DOHH2 (cell line): ENCODE measurements around the gene TTC7B.

Experiments
- H3F3A ChIP-seq: fragments of 200-600 bp; sonication (generic), shearing (Covaris generic); 2 replicates; pipeline ENCODE4 v1.6.0; 2016; ENCODE audit warnings: antibody characterized with exemption, mild to moderate bottlenecking; ENCODE audit not compliant: control insufficient read depth, insufficient read depth
- H3K27ac ChIP-seq: fragments of 200-600 bp; sonication (generic); 2 replicates; pipeline ENCODE4 v1.5.1; 2014; ENCODE audit warnings: low read depth, mild to moderate bottlenecking, low read length, moderate library complexity
- H3K27me3 ChIP-seq: fragments of 200-600 bp; sonication (generic); 2 replicates; pipeline ENCODE4 v1.6.1; 2014; ENCODE audit warnings: mild to moderate bottlenecking, low read length, mixed read lengths; ENCODE audit not compliant: control insufficient read depth
- H3K36me3 ChIP-seq: fragments of 200-600 bp; sonication (generic); 2 replicates; pipeline ENCODE4 v1.6.1; 2014; ENCODE audit warnings: mild to moderate bottlenecking, low read length, moderate library complexity, mixed read lengths; ENCODE audit not compliant: control insufficient read depth
- H3K4me1 ChIP-seq: fragments of 200-600 bp; sonication (generic); 2 replicates; pipeline ENCODE4 v1.6.1; 2014; ENCODE audit warnings: mild to moderate bottlenecking, low read length, mixed read lengths; ENCODE audit not compliant: control insufficient read depth
- H3K4me2 ChIP-seq: fragments of 200-600 bp; sonication (generic); 2 replicates; pipeline ENCODE4 v1.6.0; 2014; ENCODE audit warnings: mild to moderate bottlenecking, low read length, moderate library complexity
- H3K4me3 ChIP-seq: fragments of 200-600 bp; sonication (generic); 2 replicates; pipeline ENCODE4 v1.5.1; 2014; ENCODE audit warnings: mild to moderate bottlenecking, low read length, mixed read lengths
- H3K79me2 ChIP-seq: fragments of 200-600 bp; sonication (generic); 2 replicates; pipeline ENCODE4 v1.6.1; 2014; ENCODE audit warnings: mild to moderate bottlenecking, low read length, mixed read lengths; ENCODE audit not compliant: control insufficient read depth
- H3K9me2 ChIP-seq: fragments of 200-600 bp; sonication (generic); replicated peaks from 2 replicates; pipeline ENCODE4 v1.6.1; 2014; ENCODE audit warnings: mild to moderate bottlenecking, low read length, mixed read lengths; ENCODE audit not compliant: control insufficient read depth
- H3K9me3 ChIP-seq: fragments of 200-600 bp; sonication (generic); 2 replicates; pipeline ENCODE4 v1.6.1; 2014; ENCODE audit warnings: antibody characterized with exemption, low read length, mixed read lengths; ENCODE audit not compliant: control insufficient read depth, insufficient read depth
- H4K20me1 ChIP-seq: fragments of 200-600 bp; sonication (generic); 2 replicates; pipeline ENCODE4 v1.6.0; 2014; ENCODE audit warnings: low read depth, mild to moderate bottlenecking, antibody characterized with exemption, low read length, moderate library complexity; ENCODE audit not compliant: control insufficient read depth, insufficient read depth
- CTCF ChIP-seq: fragments of 200-600 bp; sonication (generic); IDR thresholded peaks from one replicate; pipeline ENCODE4 v1.5.1; 2014; ENCODE audit warnings: antibody characterized with exemption, mild to moderate bottlenecking, low read depth, low read length; ENCODE audit not compliant: poor library complexity, severe bottlenecking
- EZH2phosphoT487 ChIP-seq: fragments of 200-600 bp; sonication (generic); IDR thresholded peaks from 2 replicates; pipeline ENCODE4 v1.6.1; 2017; ENCODE audit warnings: borderline replicate concordance, mild to moderate bottlenecking, antibody characterized with exemption, low read length, moderate library complexity, mixed read lengths

The TTC7B gene

DNA sequence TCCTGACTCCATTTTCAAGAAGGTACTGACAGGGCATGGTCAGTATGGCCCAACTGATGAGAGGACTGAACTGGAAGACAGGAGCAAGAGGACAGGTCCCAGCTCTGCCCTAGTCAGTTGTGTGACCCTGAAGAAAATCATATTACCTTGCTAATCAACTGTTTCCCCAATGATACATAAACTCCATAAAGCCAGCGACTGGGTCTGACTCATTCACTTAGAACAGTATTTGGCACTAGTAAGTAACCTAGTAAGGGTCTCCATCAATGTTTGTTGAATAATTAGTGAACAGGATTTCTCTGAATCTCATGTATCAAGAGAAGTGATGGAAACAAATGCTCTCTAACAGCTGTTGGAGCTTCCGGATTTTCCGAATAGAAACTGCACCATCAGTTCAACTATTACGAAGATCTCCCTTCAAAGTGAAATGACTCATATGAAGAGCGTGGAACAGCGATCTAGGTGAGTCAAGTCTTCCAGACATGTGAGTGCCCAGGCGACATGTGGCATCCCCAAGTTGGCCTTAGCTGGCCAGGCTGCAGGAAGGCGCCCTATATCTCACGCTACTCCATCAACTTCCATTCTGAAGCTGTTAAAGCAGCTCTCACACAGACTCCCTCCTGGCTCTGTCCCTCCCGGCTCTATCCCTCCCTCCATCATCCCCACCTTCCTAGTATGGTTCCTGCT lies 94.5 kb downstream of the TTC7B start:
- Histone ChIP-seq H3K9me3 (no peaks in the 10 kb centered on the region), H3K4me3 (no peak overlapping the region), H3K4me2 (no peak overlapping the region), H3K79me2 (no peaks in the 10 kb centered on the region), H3K27ac (no peak overlapping the region), H4K20me1 (no peaks in the 10 kb centered on the region), H3K9me2 (no peaks in the 10 kb centered on the region), H3K4me1 (peaks cover 6% of the 10 kb centered on the region; the same call in 1 of the 2 replicates), H3K36me3 (no peaks in the 10 kb centered on the region), H3K27me3 (peaks cover 5% of the 10 kb centered on the region), H3F3A (no peaks in the 10 kb centered on the region)
- TF ChIP-seq EZH2phosphoT487, result no peak
- no peak for TF ChIP-seq CTCF

- Histone ChIP-seq H3K4me2 (no peak overlapping the region), H3F3A (no peaks in the 10 kb centered on the region), H3K9me3 (no peaks in the 10 kb centered on the region), H3K4me1 (peaks cover 6% of the 10 kb centered on the region; the same call in 1 of the 2 replicates), H3K4me3 (no peak overlapping the region), H3K9me2 (no peaks in the 10 kb centered on the region), H4K20me1 (no peaks in the 10 kb centered on the region), H3K27me3 (peaks cover 5% of the 10 kb centered on the region), H3K79me2 (no peaks in the 10 kb centered on the region), H3K27ac (no peak overlapping the region), H3K36me3 (no peaks in the 10 kb centered on the region)
- no peak for TF ChIP-seq CTCF
- no peak for TF ChIP-seq EZH2phosphoT487
These were observed 95.4 kb downstream of the TTC7B start for GRCh38 chr14:90720832-90721231.

DNA sequence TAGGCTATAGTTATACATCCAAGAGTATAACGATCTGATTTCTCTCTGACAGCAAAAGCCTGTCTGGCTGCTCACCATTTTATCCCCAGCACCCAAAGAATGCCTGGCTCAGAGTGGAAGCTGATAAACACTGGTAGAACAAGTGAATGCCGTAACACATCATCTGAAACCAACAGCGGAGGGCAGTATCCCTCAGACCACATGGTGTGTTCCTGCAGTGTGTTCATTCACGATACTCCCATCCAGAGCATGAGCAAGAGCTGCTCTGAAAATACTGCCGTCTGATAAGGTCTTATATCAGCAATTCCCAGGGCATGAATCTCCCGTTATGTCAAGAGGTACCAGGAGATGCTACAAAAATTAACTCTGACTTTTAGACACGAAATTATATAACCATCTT lies 95.9 kb downstream of the TTC7B start:
- Histone ChIP-seq H3K4me3 (no peak overlapping the region), H3K36me3 (no peaks in the 10 kb centered on the region), H3K4me1 (peaks cover 6% of the 10 kb centered on the region; the same call in 1 of the 2 replicates), H3K9me2 (no peaks in the 10 kb centered on the region), H3K27me3 (peaks cover 5% of the 10 kb centered on the region), H3F3A (no peaks in the 10 kb centered on the region), H3K9me3 (no peaks in the 10 kb centered on the region), H4K20me1 (no peaks in the 10 kb centered on the region), H3K4me2 (no peak overlapping the region), H3K27ac (no peak overlapping the region), H3K79me2 (no peaks in the 10 kb centered on the region)
- TF ChIP-seq CTCF, result no peak
- TF ChIP-seq EZH2phosphoT487, result no peak
